HG03469 (cell line): ENCODE data around the gene RCBTB2.
"Not testable (repeated sequence)": the region's sequence is repeated elsewhere in the genome, so short reads cannot be mapped to it uniquely, and the experiment has no call there.

Experiments
- ATAC-seq: cut with Tn5 transposase; IDR thresholded peaks from one replicate; pipeline ENCODE4 v1.9.1; 2021; ENCODE audit warnings: mild to moderate bottlenecking, moderate library complexity, moderate number of reproducible peaks; ENCODE audit not compliant: unreplicated experiment

Gene RCBTB2

DNA sequence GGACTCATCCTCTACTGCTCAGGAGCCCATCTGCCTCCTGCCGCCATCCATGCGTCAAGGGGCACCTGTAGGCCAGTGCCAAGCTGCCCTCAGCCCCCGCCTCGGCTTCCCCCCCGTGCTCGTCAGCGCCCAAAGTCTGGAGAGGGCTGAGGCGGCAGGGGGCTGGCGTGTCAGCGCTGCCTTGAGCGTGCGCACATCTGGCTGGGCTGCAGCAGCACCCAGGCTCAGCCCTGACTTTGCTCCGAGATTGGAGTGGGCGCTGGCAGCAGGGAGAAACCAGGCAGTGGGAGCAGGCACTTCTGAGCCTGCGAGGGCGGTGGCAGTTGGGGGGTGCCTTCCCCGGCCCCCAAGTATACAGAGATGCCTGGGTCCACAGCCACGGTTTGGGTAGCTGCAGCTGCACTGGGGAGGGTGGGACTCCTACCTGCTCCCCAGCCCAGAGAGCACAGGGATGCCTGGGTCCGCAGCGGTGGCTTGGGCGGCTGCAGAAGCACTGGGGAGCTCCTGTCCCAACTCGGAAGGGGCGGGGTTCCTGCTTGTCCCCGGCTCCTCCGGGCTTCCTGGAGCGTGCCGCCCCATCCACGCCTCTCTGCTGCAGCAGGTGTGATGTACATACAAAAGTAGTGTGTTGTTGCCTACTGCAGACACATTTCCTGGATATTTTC lies 75.2 kb downstream of the RCBTB2 start:
- no peak for ATAC-seq

DNA sequence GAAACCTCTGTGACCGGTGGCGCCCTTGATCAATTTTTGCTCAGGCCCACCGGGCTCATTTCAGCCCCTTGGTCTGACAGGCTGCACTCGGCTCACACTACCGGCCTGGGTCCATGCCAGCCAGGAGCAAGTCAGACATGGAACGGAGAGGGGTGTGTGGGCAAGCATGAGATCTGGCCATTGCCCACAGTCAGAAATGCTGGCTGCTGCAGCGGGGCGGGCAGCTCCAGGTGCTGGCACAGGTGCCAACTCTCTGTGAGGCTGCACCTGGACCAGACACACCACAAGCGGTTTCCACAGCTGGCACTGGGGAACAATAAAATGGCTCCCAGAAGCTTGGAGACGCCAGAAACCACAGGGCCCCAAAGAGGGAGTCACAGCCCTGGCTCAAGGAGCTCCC lies 76.3 kb downstream of the RCBTB2 start:
- ATAC-seq, result no peak

DNA sequence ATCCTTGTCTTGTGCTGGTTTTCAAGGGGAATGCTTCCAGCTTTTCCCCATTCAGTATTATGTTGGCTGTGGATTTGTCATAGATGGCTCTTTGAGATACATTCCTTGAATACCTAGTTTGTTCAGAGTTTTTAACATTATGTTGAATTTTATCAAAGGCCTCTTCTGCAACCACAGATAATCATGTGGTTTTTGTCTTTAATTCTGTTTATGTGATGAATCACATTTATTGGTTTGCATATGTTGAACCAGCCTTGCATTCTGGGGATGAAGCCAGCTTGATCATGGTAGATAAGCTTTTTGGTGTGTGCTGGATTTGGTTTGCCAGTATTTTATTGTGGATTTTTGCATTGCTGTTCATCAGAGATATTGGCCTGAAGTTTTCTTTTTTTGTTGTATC lies 81.7 kb downstream of the RCBTB2 start:
- not testable (repeated sequence) for ATAC-seq

DNA sequence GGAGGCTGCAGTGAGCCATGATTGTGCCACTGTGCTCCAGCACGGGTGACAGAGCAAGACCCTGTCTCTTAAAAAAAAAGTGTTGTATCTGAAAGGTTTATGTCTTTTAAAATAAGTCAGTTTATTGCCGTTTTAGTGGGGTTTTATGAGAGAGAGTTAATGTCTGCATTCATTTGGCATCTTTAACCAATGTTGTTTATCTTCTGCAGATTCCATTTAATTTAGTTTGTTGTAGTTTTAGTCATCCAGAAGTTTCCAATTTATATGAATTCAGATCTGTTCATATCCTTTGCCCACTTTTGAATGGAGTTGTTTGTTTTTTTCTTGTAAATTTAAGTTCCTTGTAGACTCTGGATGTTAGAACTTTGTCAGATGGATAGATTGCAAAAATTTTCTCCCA lies 83.2 kb downstream of the RCBTB2 start:
- ATAC-seq, result no peak

DNA sequence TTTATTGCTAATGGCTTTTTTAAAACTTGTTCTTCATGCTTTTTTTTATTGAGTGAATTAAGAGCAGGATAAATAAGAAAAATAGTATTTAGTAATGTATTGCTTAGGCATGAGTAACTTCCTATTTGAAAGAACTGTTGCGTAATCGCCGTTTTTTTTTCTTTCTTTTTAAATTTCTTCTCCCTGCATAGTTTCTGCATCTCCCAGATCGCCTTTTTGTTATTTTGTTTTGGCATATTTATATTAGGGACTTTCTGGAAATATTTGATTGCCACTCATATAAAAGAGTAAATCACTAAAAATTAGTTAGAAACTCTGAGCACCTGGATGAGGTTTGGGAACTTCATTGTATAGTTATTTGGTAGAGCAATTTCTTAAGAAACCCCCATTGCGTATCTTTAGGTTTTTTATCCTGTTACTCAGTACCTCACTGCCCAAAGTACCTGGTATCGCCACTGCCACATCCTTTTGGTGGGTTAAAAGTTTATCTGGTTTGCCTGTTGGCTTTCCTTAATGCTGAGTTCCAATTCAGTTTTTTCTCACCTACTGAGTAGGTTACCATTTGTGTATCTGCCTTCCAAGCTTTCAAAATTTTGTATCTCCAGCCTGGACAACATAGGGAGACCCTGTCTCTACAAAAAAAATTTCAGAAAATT lies 83.8 kb downstream of the RCBTB2 start:
- ATAC-seq, result no peak

DNA sequence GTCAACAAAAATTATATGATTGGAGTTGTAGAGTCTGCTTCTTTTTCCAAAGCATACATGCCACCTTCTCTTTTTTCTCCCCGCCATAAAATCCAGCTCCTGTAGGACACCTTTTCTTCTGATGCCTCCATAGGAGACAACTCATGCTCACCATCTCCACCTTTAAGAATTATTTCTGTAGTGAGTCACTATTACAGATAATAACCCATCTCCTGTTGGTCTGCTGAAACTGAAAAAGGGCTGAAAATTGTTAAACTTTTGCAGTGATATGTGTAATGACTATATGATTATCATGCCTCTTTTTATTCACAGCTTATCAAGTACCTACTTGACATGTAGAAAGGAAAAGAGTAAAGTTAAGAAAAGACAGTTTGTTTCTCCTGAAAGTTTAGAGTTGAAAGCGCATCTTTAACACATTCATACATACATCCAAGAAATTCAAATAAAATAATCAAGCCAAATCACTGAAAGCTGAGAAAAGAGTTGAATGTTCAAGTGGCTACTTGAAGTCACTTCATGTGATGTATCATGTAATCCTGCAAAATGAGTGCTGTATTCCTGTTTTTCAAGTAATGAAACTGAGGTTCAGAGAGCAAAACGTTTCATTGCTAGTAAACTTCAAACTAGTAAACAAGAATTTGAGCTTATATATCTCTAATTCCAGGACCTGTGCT lies 84.5 kb downstream of the RCBTB2 start:
- no peak for ATAC-seq

DNA sequence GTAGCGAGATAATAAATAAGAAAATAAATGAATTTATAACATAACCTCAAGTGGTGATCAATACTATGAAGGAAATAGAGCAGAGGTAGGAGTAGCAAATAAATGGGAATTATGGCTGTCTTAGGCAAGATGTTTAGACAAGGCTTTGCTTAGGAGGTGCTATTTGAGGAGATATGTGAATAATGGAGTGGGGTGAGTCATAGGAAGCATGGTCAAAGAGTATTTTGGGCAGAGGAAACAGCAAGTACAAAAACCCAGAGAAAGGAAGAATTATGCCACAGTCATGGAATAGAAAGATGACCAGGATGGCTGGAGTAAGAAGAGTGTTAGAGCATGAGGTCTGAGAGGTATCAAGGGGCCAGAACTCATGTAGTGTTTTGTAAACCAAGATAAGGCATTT lies 86.4 kb downstream of the RCBTB2 start:
- no peak for ATAC-seq

DNA sequence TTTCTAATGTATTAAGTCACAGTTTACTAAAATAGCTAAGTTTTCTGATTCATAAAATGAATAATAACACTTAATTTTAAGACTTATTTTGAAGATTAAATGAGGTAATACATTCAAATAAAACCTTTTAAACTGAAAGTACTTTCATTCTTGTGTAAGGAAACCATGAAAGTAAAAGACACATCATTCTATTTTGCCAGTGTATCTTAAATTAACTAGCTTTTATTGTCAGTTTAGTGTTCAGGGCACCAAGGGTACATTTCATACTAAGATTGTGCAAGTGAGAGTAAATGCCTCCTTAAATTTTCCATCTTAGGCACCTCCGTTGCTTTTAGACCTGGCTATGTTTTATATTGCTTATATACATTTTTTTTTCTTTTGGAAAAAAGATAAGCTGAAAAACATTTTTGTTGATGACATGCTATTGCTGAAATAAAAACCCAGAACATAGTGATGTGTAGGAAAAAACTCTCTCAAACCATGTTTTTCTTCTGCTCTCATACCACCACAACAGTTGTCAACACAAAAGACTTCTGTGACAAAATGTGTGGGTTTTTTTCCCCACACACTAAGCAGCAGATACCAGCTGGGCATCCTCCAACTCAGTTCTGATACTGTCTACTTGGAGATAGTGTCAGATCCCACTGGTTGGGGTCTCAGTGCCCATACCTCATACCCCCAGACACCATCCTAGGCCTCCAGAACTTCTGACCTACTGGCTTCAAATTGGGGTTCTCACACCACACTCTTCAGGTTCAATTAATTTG lies 89.3 kb downstream of the RCBTB2 start:
- no peak for ATAC-seq
